HG03432 (cell line): ENCODE measurements around the gene LCE2B.

Experiments
- ATAC-seq: cut with Tn5 transposase; IDR thresholded peaks from one replicate; pipeline ENCODE4 v1.9.1; 2021; ENCODE audit warnings: mild to moderate bottlenecking, moderate library complexity; ENCODE audit not compliant: unreplicated experiment

Gene LCE2B

DNA sequence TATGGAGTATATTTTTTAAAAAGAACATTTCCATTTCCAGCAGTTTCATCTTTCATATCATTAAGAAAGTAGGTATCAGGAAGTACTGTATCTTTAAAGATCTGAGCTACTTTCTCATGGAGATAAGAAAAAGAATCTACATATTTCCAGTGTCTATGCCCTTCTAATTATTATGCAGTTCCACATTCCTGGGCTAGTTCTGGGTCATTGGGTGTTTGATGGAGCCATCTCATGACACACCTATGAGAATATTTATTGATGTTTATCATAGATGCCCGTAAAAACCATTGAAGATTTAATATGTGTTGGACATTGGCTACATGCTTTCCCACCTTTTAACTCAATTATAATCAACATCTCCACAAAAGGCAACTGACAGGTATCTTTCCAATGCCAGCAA, 43.1 kb downstream of the LCE2B start:
- no peak for ATAC-seq

DNA sequence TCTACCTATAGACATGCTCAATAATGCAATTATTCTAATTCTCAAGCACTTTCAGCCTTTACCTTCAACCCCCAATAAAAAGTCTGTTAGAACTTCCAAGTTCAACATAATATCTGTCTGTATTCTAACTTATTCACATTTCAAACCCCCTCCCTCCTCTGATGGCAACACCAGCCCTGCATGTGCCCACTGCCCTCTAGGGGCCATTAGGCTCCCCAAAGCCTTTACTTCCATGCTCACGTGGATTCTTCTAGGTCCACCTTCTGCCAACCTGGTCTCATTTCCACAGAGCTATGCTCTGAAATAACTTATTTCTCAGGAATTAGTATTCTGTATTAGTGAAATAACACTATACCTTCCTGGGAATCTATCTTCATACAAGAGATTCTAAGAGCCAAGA, 49.7 kb downstream of the LCE2B start:
- ATAC-seq = no peak
